ENCODE results near the gene HOXD9.

- TF ChIP-seq, protein P1, sequence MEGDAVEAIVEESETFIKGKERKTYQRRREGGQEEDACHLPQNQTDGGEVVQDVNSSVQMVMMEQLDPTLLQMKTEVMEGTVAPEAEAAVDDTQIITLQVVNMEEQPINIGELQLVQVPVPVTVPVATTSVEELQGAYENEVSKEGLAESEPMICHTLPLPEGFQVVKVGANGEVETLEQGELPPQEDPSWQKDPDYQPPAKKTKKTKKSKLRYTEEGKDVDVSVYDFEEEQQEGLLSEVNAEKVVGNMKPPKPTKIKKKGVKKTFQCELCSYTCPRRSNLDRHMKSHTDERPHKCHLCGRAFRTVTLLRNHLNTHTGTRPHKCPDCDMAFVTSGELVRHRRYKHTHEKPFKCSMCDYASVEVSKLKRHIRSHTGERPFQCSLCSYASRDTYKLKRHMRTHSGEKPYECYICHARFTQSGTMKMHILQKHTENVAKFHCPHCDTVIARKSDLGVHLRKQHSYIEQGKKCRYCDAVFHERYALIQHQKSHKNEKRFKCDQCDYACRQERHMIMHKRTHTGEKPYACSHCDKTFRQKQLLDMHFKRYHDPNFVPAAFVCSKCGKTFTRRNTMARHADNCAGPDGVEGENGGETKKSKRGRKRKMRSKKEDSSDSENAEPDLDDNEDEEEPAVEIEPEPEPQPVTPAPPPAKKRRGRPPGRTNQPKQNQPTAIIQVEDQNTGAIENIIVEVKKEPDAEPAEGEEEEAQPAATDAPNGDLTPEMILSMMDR (IDR thresholded peaks at IDR 0.05) = no peak
- TF ChIP-seq POLR2A (IDR thresholded peaks at IDR 0.05) = no peak
Observed at GRCh38 chr2:176104316-176105077, 18.0 kb upstream of the HOXD9 start.
